NCI-H526 treated with DMSO at 0.1 percent for 48 hours (cell line): ENCODE results near the gene ADNP2.
"Not testable (repeated sequence)": the region's sequence is repeated elsewhere in the genome, so short reads cannot be mapped to it uniquely, and the experiment has no call there.

ENCODE experiments used
- DNase-seq: peaks from one replicate; lab custom pipeline; 2025; lab: John Stamatoyannopoulos, UW

ADNP2 gene

DNA sequence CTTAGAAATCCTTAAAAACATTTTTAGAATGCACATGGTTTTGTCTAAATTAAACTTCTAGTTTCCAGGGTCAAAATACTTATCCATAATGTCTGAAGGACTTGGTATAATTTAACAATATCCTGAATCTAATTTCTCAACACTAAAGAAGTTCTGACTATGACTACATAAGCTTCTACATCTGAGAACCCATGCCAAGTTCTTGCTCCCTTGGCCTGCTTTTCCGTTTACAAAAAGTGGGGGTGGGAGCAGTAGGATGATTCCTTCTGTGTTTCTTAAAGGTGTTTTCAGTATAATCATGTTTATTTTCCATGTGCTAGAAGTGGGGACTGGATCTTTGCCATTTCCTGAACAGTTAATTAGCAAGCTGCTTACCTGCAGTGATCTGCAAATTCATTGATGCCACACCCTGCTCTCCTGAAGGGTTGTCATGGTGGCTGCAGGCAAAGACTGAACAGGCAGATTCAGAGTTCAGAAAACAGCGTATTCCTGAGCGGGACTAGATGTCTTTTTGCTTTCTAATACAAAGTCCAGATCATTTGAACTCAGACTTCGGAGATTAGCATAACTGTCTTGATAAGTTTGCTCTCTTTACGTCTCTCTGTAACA, 36.2 kb downstream of the ADNP2 start:
- DNase-seq: no peak

- no peak for DNase-seq
Measured at GRCh38 chr18:80147037-80147417, 38.0 kb downstream of the ADNP2 start.

DNA sequence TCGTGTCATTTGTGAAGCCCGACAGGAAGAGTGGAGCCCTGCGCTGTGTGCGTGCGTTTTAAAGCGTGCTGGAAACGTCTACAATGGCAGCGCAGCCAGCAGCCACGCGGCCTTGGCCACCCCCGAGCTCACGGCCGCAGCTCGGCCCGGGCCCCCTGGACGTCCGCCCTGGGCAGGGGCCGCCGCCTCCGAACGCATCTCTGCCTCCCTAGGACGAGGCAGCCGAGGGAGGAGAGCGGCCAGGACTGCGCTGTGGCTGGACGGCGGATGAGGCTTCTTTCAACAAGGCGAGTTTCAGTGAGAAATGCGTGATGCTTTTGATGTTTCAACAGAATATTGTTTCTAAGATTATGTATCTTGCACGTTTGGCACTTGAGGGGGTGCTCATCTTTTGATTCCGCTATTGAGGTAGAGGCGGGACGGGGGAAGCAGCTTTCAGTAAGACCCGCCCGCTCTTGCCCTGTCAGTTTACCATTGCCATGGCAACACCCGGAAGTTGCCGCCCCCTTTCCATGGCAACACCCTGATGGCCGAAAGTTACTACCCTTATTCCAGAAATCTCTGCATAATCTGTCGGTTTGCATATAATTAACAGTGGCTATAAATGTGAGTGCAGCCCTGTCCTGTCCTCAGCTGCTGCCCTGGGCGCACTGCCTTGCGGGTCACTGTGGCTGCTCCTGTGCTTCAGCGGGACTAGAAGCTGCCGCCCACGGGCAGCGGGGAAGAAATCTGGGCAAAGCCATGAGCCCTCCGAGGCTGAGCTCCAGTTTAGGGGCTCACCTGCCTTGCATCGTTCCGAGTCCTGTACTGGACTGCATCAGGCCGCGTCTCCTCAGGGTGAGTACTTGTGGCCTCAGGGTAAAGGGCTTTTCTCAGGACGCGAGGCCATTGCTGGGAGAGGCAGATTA, 38.6 kb downstream of the ADNP2 start:
- DNase-seq: peak; percentile 72

GRCh38 chr18:80148326-80149199, 39.5 kb downstream of the ADNP2 start:
- DNase-seq: no peak

DNA sequence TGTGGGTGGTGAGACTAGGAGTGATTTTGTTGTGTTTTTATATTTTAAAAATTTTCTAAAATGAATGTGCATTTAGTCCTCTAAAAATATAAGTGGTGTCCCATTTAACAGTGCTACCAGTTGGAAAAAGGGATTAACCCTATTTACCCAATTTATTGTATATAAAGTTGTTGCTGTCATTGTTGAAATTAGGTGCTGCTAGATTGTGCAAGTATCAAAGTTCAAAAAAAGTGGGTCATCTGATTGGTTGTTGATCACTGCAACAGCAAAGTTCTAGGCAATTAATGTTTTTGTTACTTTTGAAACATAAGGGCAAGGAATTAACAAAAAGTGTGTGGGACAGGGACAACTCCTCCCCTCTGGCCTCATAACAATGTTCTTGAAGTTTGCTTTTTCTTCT, 40.6 kb downstream of the ADNP2 start:
- DNase-seq: no peak

DNA sequence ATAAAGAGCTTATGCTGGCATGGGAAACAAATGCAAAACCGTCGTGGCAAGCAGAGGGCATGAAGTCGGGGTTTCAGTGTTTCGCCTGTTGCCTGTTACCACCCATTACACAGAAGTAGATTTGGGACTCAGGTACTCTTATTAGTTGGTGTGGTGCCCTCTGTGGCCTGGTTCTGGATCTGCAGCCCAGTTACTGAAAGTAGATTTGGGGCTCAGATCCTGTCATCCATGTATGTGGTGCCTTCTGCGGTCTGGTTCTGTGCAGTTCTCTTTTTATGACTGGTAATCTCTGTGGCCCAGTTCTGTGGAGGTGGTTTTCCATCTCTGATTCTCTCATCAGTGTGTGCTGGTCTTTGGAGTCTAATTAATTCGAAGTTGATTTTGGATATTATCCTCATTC, 45.2 kb downstream of the ADNP2 start:
- peak; percentile 4 for DNase-seq

DNA sequence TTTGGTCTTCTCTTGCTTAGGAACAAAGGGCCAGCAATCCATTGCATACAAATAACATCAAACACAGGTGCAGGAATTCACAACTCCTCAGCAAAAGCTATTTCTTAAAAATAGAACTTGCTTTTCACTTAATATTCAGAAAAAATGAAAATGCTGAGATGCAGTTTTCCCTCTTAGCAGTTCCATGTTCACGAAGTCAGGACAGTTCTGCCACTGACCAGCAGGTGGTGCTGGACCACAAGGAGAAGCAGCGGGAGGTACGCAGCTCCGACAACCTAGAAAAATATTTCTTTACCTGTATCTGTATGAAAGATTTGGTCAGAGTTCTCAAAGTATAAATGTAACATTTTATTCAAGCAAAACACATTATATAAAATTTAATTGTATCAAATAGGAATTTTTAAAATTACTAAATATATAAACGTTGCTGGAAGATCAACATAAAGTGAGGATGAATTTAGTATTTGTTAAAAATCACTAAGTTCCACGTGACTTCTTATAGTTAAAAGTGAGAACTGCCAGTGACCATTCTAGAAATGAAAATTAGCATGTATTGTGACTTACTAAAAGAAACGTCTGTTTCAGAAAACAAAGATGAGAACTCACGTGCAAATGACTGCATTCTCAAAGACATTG, 48.8 kb downstream of the ADNP2 start:
- peak; percentile 4 for DNase-seq

DNA sequence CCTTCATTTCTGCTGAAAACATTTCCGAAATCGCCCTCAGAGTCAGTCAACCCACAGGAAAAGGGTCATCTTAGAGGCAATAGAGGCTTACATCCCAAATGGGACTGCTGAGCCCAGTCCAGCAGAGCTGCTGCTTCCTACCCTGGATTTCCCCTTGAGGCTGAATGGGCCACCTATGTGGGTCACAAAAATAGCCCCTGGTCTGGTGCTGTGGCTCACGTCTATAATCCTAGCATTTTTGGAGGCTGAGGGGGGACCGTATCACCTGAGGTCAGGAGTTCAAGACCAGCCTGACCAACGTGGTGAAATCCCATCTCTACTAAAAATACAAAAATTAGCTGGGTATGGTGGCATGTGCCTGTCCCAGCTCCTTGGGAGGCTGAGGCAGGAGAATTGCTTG, 49.3 kb downstream of the ADNP2 start:
- no peak for DNase-seq

- DNase-seq: no peak
Measured at GRCh38 chr18:80159713-80160636, 50.9 kb downstream of the ADNP2 start.

GRCh38 chr18:80161781-80162417, 52.8 kb downstream of the ADNP2 start:
- no peak for DNase-seq

- no peak for DNase-seq
Measured at GRCh38 chr18:80163183-80163582, 54.1 kb downstream of the ADNP2 start.

GRCh38 chr18:80164727-80165355, 55.8 kb downstream of the ADNP2 start:
- DNase-seq: not testable (repeated sequence)

DNA sequence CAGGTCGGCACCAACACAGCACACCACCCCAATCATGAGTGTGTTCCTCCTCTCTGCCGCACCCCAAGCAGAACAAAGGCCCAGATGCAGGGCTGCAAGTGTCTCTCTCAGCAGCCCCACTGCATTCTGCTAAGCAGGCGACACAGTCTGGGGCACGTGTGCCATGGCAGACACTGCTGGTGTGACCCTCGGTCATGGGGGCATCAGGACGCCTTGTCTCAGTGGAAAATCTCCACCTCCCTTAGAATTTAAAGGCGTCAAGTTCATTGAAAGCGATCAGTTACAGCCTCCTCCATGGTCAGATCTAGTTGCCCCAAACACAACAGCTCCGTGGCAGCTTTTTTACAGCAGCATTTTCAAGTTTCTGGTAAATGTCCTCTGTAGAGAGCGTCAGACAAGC, 57.2 kb downstream of the ADNP2 start:
- no peak for DNase-seq

DNA sequence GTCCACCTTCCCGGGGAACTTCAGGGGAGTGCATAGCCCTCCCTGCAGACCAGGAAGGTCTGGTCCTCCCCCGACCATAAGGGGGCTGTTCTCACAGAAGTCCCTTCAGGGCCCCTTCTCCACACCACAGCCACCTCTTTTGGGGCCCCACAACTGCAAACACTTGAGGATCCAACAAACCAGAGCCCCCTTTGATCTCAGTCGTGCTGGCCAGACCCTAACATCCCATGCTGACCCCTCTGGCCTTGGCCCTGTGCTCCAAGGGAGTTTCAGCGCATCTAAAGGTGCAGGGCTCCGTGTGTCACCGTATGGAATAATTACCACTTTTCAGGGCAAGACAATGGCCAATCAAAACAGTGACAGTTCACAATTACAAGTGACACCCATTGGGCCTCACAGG, 57.7 kb downstream of the ADNP2 start:
- DNase-seq: no peak

GRCh38 chr18:80167331-80167730, 58.3 kb downstream of the ADNP2 start:
- no peak for DNase-seq

GRCh38 chr18:80167931-80168330, 58.9 kb downstream of the ADNP2 start:
- DNase-seq: no peak

DNA sequence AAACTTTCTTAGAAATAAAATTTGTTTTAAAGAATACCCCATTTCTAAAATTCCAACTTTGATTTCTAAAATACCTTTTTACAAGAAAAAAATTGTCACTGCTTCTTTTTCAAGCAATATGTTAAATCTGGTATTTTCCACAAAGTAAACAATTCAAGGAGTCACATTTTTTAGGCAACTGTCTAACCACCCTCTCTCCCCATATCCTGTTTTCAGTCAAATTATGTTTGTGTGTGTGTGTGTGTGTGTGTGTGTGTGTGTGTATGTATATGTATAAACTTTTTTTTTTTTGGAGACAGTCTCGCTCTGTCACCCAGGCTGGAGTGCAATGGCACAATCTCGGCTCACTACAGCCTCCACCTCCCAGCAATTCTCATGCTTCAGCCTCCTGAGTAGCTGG, 59.3 kb downstream of the ADNP2 start:
- DNase-seq: no peak

DNA sequence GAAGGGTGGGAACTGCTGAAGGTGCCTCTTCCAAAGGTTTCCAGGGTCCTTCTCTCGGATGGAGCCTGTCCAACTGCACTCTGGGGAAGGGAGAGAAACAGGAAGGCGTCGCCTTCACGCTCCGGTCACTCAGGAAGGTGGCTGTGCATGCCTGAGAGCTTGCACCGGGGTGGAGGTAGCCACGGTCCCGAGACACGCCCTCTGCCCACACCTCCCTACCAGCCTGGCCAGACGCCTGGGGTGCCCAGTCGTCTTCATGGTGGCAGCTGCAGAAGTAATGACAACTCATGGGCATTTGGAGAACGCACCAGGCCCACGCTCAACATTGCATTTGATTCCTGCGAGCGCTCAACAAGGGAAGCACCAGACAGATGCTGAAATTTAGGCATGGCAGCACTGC, 59.9 kb downstream of the ADNP2 start:
- no peak for DNase-seq

GRCh38 chr18:80169607-80170006, 60.5 kb downstream of the ADNP2 start:
- DNase-seq: no peak
